Measurements from ENCODE around the gene UBALD1.
"Not testable (repeated sequence)": the region's sequence is repeated elsewhere in the genome, so short reads cannot be mapped to it uniquely, and the experiment has no call there.

DNA sequence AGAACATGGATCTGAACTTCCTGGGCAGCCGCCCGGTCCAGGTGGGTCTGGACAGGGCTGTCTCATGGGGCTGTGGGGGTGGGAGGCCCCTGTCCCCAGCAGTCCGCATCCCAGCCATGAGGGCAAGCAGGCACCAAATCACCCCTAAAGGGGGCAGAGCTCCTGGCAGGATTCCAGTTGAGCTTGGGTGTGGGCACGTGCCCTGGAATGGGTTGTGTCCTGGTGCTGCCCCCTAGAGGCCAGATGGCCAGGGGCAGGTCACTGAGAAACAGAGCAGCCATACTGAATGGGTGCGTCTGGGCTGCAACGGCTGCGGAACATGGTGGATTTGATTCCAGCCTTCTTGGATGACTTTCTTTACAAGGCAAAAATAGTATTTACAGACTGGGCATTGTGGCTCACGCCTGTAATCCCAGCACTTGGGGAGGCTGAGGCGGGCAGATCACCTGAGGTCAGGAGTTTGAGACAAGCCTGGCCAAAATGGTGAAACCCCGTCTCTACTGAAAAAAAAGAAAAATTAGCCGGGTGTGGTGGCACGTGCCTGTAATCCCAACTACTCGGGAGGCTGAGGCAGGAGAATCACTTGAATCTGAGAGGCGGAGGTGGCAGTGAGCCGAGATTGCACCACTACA, 35.9 kb upstream of the UBALD1 start:
- TF ChIP-seq, protein P1, sequence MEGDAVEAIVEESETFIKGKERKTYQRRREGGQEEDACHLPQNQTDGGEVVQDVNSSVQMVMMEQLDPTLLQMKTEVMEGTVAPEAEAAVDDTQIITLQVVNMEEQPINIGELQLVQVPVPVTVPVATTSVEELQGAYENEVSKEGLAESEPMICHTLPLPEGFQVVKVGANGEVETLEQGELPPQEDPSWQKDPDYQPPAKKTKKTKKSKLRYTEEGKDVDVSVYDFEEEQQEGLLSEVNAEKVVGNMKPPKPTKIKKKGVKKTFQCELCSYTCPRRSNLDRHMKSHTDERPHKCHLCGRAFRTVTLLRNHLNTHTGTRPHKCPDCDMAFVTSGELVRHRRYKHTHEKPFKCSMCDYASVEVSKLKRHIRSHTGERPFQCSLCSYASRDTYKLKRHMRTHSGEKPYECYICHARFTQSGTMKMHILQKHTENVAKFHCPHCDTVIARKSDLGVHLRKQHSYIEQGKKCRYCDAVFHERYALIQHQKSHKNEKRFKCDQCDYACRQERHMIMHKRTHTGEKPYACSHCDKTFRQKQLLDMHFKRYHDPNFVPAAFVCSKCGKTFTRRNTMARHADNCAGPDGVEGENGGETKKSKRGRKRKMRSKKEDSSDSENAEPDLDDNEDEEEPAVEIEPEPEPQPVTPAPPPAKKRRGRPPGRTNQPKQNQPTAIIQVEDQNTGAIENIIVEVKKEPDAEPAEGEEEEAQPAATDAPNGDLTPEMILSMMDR (IDR thresholded peaks at IDR 0.05), result peak in 3 of 4 experiments; percentile 44 to 67 (median 55)
- not testable (repeated sequence) for TF ChIP-seq EP300 (IDR thresholded peaks at IDR 0.05)

Data from gastroesophageal sphincter (tissue), 3 donors.